IgD-negative memory B cell (primary cell): ENCODE measurements around the gene HRH2. TPM values are rescaled to one million over a fixed set of nuclear protein-coding genes. Genes with fewer than 3 reads are reported as not detected.
"Not testable (repeated sequence)": the region's sequence is repeated elsewhere in the genome, so short reads cannot be mapped to it uniquely, and the experiment has no call there.

Experiments used
- H3K27ac Mint-ChIP-seq, 3 donors: one replicate each; pipeline ENCODE4 v1.8.0; 2020 to 2022; ENCODE audit warnings: mild to moderate bottlenecking in 3 of 3, mixed read lengths in 3 of 3, moderate library complexity in 1 of 3
- H3K27me3 Mint-ChIP-seq: one replicate; pipeline ENCODE4 v1.8.0; 2021; ENCODE audit warnings: mixed read lengths
- H3K36me3 Mint-ChIP-seq: one replicate; pipeline ENCODE4 v1.8.0; 2020; ENCODE audit warnings: mild to moderate bottlenecking, mixed read lengths
- H3K4me1 Mint-ChIP-seq, 3 donors: one replicate each; pipeline ENCODE4 v1.8.0; 2020 to 2022; ENCODE audit warnings: mixed read lengths in 3 of 3, mild to moderate bottlenecking in 1 of 3
- H3K4me3 Mint-ChIP-seq, 4 donors: one replicate each; pipeline ENCODE4 v1.8.0; 2020 to 2022; ENCODE audit warnings: mild to moderate bottlenecking in 4 of 4, mixed read lengths in 4 of 4, moderate library complexity in 3 of 4
- H3K9me3 Mint-ChIP-seq, 3 donors: one replicate each; pipeline ENCODE4 v1.8.0; 2020 to 2021; ENCODE audit warnings: mixed read lengths in 3 of 3, mild to moderate bottlenecking in 1 of 3
- polyA plus RNA-seq: library from polyadenylated mRNA; unstranded; fragments of 300-500 nt; fragmentation: Illumina TruSeq; gene quantifications from one replicate; pipeline ENCODE4 v1.2.3, GENCODE V29; 2021

The HRH2 gene
- polyA plus RNA-seq, 1 donor from 2014 or later = 0.49 TPM

DNA sequence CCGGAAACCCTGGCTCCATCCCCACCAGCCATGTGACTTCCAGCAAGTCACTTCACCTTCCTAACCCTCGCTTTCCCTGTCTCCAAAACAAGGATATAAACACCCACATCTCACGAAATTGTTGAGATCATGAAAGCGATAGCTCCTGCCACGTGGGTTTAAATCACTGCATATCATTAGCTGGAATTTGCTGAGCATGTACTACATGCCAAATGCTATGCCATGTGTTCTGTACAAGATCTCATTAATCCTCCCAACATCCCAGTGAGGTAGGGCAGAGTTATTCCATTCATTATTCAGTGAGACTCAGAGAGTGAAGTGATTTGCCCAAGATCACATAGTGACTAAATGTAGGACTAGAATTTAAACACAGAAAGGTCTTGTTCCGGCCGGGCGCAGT is 29.2 kb upstream of the HRH2 start:
- H3K27me3 Mint-ChIP-seq = peaks cover 3% of the 10 kb centered on the region
- H3K27ac Mint-ChIP-seq = peak overlapping the region in 1 of 3 donors; percentile 67
- H3K9me3 Mint-ChIP-seq = peaks cover 1 to 18% (median 14%) of the 10 kb centered on the region in 3 donors
- H3K4me3 Mint-ChIP-seq = no peak overlapping the region
- peaks cover 2% of the 10 kb centered on the region for H3K36me3 Mint-ChIP-seq
- peaks cover 0 to 2% (median 0%) of the 10 kb centered on the region in 3 donors for H3K4me1 Mint-ChIP-seq

DNA sequence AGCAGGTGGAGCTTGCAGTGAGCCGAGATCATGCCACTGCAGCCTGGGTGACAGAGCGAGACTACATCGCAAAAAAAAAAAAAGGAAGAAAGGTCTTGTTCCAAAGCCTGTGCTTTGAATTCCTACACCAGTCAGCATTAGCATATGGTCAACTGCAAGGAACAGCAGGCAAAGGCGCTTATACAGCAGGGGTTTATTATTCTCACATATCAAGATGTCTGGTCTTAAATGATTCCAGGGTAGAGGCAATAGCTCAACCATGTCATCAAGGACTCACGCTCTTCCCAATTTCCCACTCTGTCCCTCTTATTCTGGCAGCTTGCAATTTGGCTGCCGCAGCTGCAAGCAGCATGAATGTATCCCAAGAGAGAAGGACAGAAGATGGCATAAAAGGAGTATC is 28.6 kb upstream of the HRH2 start:
- H3K4me3 Mint-ChIP-seq = no peak overlapping the region
- no peak overlapping the region for H3K27ac Mint-ChIP-seq
- H3K27me3 Mint-ChIP-seq = peaks cover 3% of the 10 kb centered on the region
- H3K4me1 Mint-ChIP-seq = peaks cover 0 to 2% (median 0%) of the 10 kb centered on the region in 3 donors
- peaks cover 1 to 18% (median 14%) of the 10 kb centered on the region in 3 donors for H3K9me3 Mint-ChIP-seq
- peaks cover 2% of the 10 kb centered on the region for H3K36me3 Mint-ChIP-seq

GRCh38 chr5:175629793-175630192 is 28.1 kb upstream of the HRH2 start:
- Mint-ChIP-seq H3K36me3 (peaks cover 2% of the 10 kb centered on the region), H3K4me1 (peaks cover 0 to 2% (median 0%) of the 10 kb centered on the region in 3 donors), H3K4me3 (no peak overlapping the region), H3K27ac (no peak overlapping the region), H3K9me3 (peaks cover 1 to 18% (median 14%) of the 10 kb centered on the region in 3 donors), H3K27me3 (peaks cover 3% of the 10 kb centered on the region)

GRCh38 chr5:175635854-175636584 is 21.9 kb upstream of the HRH2 start:
- Mint-ChIP-seq H3K27ac (no peak overlapping the region), H3K4me3 (no peak overlapping the region), H3K36me3 (no peaks in the 10 kb centered on the region), H3K9me3 (peaks cover 2 to 3% (median 3%) of the 10 kb centered on the region in 3 donors), H3K27me3 (peaks cover 11% of the 10 kb centered on the region), H3K4me1 (peaks cover 0 to 2% (median 0%) of the 10 kb centered on the region in 3 donors)

- Mint-ChIP-seq H3K4me3 (no peak overlapping the region), H3K27ac (no peak overlapping the region), H3K4me1 (peaks cover 0 to 2% (median 0%) of the 10 kb centered on the region in 3 donors), H3K9me3 (peaks cover 2 to 3% (median 3%) of the 10 kb centered on the region in 3 donors), H3K27me3 (peaks cover 22% of the 10 kb centered on the region), H3K36me3 (no peaks in the 10 kb centered on the region)
Observed at GRCh38 chr5:175638305-175638704, 19.6 kb upstream of the HRH2 start.

- H3K27ac Mint-ChIP-seq = no peak overlapping the region
- H3K36me3 Mint-ChIP-seq = no peaks in the 10 kb centered on the region
- H3K27me3 Mint-ChIP-seq = peaks cover 22% of the 10 kb centered on the region
- no peak overlapping the region for H3K4me3 Mint-ChIP-seq
- peaks cover 2 to 3% (median 3%) of the 10 kb centered on the region in 3 donors for H3K9me3 Mint-ChIP-seq
- peaks cover 0 to 2% (median 0%) of the 10 kb centered on the region in 3 donors for H3K4me1 Mint-ChIP-seq
Observed at GRCh38 chr5:175640106-175640775, 17.6 kb upstream of the HRH2 start.

GRCh38 chr5:175642998-175643397 is 14.9 kb upstream of the HRH2 start:
- H3K4me1 Mint-ChIP-seq = peaks cover 0 to 2% (median 0%) of the 10 kb centered on the region in 3 donors
- peaks cover 4 to 9% (median 9%) of the 10 kb centered on the region in 3 donors for H3K9me3 Mint-ChIP-seq
- peaks cover 25% of the 10 kb centered on the region for H3K27me3 Mint-ChIP-seq
- H3K27ac Mint-ChIP-seq = no peak overlapping the region
- no peak overlapping the region for H3K4me3 Mint-ChIP-seq
- no peaks in the 10 kb centered on the region for H3K36me3 Mint-ChIP-seq

GRCh38 chr5:175646251-175646650 is 11.6 kb upstream of the HRH2 start:
- Mint-ChIP-seq H3K4me3 (no peak overlapping the region), H3K27me3 (peaks cover 14% of the 10 kb centered on the region), H3K27ac (no peak overlapping the region), H3K9me3 (peaks cover 4 to 25% (median 21%) of the 10 kb centered on the region in 3 donors), H3K4me1 (peaks cover 0 to 1% (median 0%) of the 10 kb centered on the region in 3 donors), H3K36me3 (peaks cover 1% of the 10 kb centered on the region)

- no peak overlapping the region for H3K27ac Mint-ChIP-seq
- peaks cover 7 to 25% (median 24%) of the 10 kb centered on the region in 3 donors for H3K9me3 Mint-ChIP-seq
- peaks cover 15% of the 10 kb centered on the region for H3K27me3 Mint-ChIP-seq
- peaks cover 1% of the 10 kb centered on the region for H3K36me3 Mint-ChIP-seq
- H3K4me1 Mint-ChIP-seq = peaks cover 0 to 8% (median 1%) of the 10 kb centered on the region in 3 donors
- no peak overlapping the region for H3K4me3 Mint-ChIP-seq
Observed at GRCh38 chr5:175649967-175650366, 7.9 kb upstream of the HRH2 start.

DNA sequence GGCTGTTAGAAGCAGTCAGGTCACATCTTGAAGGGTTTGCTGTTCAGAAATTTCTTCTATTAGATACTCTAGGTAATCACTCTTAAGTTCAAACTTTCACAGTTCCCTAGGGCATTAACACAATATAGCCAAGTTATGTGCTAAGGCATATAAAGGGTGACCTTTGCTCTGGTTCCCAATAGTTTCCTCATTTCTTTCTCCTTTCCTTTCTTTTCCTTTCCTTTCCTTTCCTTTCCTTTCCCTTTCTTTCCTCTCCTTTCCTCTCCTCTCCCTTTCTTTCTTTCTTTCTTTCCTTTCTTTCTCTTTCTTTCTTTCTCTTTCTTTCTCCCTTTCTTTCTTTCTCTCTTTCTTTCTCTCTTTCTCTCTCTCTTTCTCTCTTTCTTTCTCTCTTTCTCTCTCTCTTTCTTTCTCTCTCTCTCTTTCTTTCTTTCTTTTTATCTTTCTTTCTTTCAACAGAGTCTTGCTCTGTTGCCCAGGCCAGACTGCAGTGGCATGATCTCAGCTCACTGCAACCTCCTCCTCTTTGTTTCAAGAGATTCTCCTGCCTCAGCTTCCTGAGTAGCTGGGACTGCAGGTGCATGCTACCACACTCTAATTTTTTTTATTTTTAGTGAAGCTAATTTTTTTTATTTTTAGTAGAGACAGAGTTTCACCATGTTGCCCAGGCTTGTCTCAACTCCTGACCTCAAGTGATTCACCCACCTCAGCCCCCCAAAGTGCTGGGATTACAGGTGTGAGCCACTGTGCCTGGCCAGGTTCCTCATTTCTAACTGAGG is 7.3 kb upstream of the HRH2 start:
- not testable (repeated sequence) for H3K27ac Mint-ChIP-seq, H3K4me3 Mint-ChIP-seq, H3K36me3 Mint-ChIP-seq, H3K4me1 Mint-ChIP-seq
- Mint-ChIP-seq H3K9me3 (peaks cover 7 to 28% (median 25%) of the 10 kb centered on the region in 3 donors), H3K27me3 (peaks cover 15% of the 10 kb centered on the region)

- H3K4me3 Mint-ChIP-seq = no peak overlapping the region
- H3K9me3 Mint-ChIP-seq = peaks cover 5 to 22% (median 16%) of the 10 kb centered on the region in 3 donors
- peaks cover 22% of the 10 kb centered on the region for H3K27me3 Mint-ChIP-seq
- H3K27ac Mint-ChIP-seq = peak overlapping the region in 1 of 3 donors; percentile 69
- H3K36me3 Mint-ChIP-seq = peaks cover 1% of the 10 kb centered on the region
- H3K4me1 Mint-ChIP-seq = peaks cover 0 to 12% (median 1%) of the 10 kb centered on the region in 3 donors
Observed at GRCh38 chr5:175652741-175653663, 4.9 kb upstream of the HRH2 start.

- peaks cover 1% of the 10 kb centered on the region for H3K36me3 Mint-ChIP-seq
- no peak overlapping the region for H3K27ac Mint-ChIP-seq
- peaks cover 0 to 13% (median 1%) of the 10 kb centered on the region in 3 donors for H3K4me1 Mint-ChIP-seq
- H3K27me3 Mint-ChIP-seq = peaks cover 27% of the 10 kb centered on the region
- H3K4me3 Mint-ChIP-seq = no peak overlapping the region
- peaks cover 5 to 19% (median 12%) of the 10 kb centered on the region in 3 donors for H3K9me3 Mint-ChIP-seq
Observed at GRCh38 chr5:175653763-175654162, 4.1 kb upstream of the HRH2 start.

- no peak overlapping the region for H3K4me3 Mint-ChIP-seq
- H3K9me3 Mint-ChIP-seq = peaks cover 3 to 15% (median 6%) of the 10 kb centered on the region in 3 donors
- H3K36me3 Mint-ChIP-seq = peaks cover 1% of the 10 kb centered on the region
- H3K27ac Mint-ChIP-seq = no peak overlapping the region
- H3K4me1 Mint-ChIP-seq = peaks cover 0 to 13% (median 1%) of the 10 kb centered on the region in 3 donors
- peaks cover 32% of the 10 kb centered on the region for H3K27me3 Mint-ChIP-seq
Observed at GRCh38 chr5:175654339-175654738, 3.5 kb upstream of the HRH2 start.

DNA sequence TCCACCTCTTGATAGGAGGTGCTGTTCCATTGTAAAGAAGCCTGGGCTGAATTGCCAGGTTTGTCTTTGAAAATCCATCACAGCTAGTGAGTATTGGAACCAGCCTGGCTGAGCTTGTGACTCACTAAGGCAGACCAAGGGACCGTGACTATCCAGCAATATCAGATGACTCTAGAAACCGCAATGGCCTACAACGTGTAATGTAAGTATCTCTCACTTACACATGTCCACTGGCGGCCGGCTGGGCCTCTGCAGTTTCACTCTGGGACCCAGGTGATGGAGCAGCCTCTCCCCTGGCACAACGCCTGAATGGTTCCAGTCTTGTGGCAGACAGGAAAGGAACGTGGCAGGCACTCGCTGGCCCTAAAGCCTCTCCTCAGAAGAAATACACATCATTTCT is 3.1 kb upstream of the HRH2 start:
- H3K27me3 Mint-ChIP-seq = peaks cover 37% of the 10 kb centered on the region
- peaks cover 3 to 15% (median 6%) of the 10 kb centered on the region in 3 donors for H3K9me3 Mint-ChIP-seq
- H3K27ac Mint-ChIP-seq = no peak overlapping the region
- no peak overlapping the region for H3K4me3 Mint-ChIP-seq
- peaks cover 1% of the 10 kb centered on the region for H3K36me3 Mint-ChIP-seq
- H3K4me1 Mint-ChIP-seq = peaks cover 0 to 13% (median 1%) of the 10 kb centered on the region in 3 donors
